Testis (tissue), 3 donors: ENCODE measurements around the gene PAX8. TPM values are rescaled to one million over a fixed set of nuclear protein-coding genes. Genes with fewer than 3 reads are reported as not detected.

ENCODE experiments used
- DNase-seq: peaks from one replicate; pipeline ENCODE4 v3.0.0-alpha.2; 2019
- H3K27ac ChIP-seq, 2 donors: fragments of 200-600 bp; sonication (generic); one replicate each; pipeline ENCODE4 v1.5.1; 2019
- H3K27me3 ChIP-seq: fragments of 200-600 bp; sonication (generic); one replicate; pipeline ENCODE4 v1.5.1; 2019
- H3K36me3 ChIP-seq: fragments of 200-600 bp; sonication (generic); one replicate; pipeline ENCODE4 v1.5.1; 2017; ENCODE audit warnings: low read depth; ENCODE audit errors: missing control alignments
- H3K4me1 ChIP-seq: fragments of 200-600 bp; sonication (generic); one replicate; pipeline ENCODE4 v1.5.1; 2019
- H3K4me3 ChIP-seq, 2 donors: fragments of 200-600 bp; sonication (generic); one replicate each; pipeline ENCODE4 v1.5.1; 2017 to 2019
- H3K9me3 ChIP-seq: fragments of 200-600 bp; sonication (generic); one replicate; pipeline ENCODE4 v1.5.1; 2017
- POLR2A ChIP-seq: fragments of 450-650 bp; IDR thresholded peaks from one replicate; pipeline ENCODE4 v1.6.1; 2017; ENCODE audit warnings: antibody characterized with exemption, mild to moderate bottlenecking, moderate library complexity
- WGBS, 2 donors: methylation state at CpG; one replicate each; pipeline ENCODE4 v1.1.5; 2018; 5-methylcytosine and 5-hydroxymethylcytosine counted together
- intact Hi-C: fragments of 100-400 bp; cut with DNase I; formaldehyde crosslinking; loops from one replicate; pipeline ENCODE4 v1.15.1; 2023; ENCODE audit warnings: low total_unique reads
- polyA plus RNA-seq: library from polyadenylated mRNA; stranded (reverse); fragments of 350-450 nt; fragmentation: Illumina TruSeq; extraction: RNeasy Lipid Tissue Mini Kit (QIAGEN cat#74804); gene quantifications from one replicate; pipeline ENCODE4 v1.2.3, GENCODE V29; 2014; ENCODE audit warnings: low read depth, low replicate concordance; ENCODE audit not compliant: insufficient read depth
- total RNA-seq, 2 donors: library from RNA; depleted of rRNA; stranded (reverse); fragments of >200 nt; gene quantifications; one replicate each; pipeline ENCODE4 v1.2.3, GENCODE V29; 2016
- TF ChIP-seq, protein P1 (sequence below), 3 experiments: fragments of 450-650 bp in 2 of 3; fragments of 200-600 bp in 1 of 3; sonication (generic) in 1 of 3; IDR thresholded peaks; one replicate each; pipeline ENCODE4 v1.5.1; 2016 to 2019; ENCODE audit warnings: antibody characterized with exemption in 3 of 3, mild to moderate bottlenecking in 2 of 3, moderate library complexity in 1 of 3

The PAX8 gene
- total and polyA plus RNA-seq, 3 donors from 2014 or later = 4.7 to 22.3 (median 5.4) TPM

DNA sequence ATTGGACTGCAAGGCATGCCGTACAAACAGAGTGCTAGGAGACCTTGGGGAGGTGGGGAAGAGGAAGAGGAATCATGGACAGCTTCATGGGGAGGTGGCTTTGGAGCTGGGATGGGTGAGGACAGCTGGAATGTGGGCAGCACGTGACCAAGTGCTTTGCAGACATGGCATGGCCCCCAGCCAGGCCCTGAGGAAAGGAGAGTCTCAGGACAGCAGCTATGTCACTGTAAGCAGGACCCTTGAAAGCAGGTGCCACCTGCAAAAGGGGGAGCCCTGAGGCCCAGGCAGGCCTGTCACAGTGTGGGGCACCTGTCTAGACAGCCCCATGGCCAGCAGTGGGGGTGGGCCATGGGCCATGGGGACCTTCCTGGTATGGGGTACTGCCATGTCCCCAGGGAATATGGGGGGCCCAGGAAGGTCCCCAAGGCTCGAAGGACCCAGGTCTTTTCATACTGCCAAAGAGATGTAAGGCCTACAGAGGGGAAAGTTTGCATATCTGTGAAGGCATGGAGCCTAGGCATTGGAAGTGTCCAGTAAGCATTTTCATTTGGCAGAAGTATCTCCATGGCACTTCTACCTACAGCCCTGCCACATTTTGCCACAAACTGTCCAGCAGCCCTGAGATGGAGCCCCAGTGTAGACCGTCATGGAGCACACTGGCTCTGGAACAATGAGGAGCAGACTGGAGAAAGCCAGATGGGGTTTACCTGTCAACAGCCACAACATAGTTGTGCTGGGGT is 9.9 kb downstream of the PAX8 start:
- no peaks in the 10 kb centered on the region for H3K4me1 ChIP-seq
- no peaks in the 10 kb centered on the region for H3K27me3 ChIP-seq
- WGBS, 2 donors = 91 to 94% methylated on average over 4 of the region's 4 CpGs
- no peak overlapping the region for H3K4me3 ChIP-seq
- no peak for DNase-seq
- H3K9me3 ChIP-seq = no peaks in the 10 kb centered on the region
- TF ChIP-seq, protein P1, sequence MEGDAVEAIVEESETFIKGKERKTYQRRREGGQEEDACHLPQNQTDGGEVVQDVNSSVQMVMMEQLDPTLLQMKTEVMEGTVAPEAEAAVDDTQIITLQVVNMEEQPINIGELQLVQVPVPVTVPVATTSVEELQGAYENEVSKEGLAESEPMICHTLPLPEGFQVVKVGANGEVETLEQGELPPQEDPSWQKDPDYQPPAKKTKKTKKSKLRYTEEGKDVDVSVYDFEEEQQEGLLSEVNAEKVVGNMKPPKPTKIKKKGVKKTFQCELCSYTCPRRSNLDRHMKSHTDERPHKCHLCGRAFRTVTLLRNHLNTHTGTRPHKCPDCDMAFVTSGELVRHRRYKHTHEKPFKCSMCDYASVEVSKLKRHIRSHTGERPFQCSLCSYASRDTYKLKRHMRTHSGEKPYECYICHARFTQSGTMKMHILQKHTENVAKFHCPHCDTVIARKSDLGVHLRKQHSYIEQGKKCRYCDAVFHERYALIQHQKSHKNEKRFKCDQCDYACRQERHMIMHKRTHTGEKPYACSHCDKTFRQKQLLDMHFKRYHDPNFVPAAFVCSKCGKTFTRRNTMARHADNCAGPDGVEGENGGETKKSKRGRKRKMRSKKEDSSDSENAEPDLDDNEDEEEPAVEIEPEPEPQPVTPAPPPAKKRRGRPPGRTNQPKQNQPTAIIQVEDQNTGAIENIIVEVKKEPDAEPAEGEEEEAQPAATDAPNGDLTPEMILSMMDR (IDR thresholded peaks at IDR 0.05) = no peak
- no peak for TF ChIP-seq POLR2A
- no peaks in the 10 kb centered on the region for H3K36me3 ChIP-seq
- no peak overlapping the region for H3K27ac ChIP-seq
- intact Hi-C loops = no loop called here

DNA sequence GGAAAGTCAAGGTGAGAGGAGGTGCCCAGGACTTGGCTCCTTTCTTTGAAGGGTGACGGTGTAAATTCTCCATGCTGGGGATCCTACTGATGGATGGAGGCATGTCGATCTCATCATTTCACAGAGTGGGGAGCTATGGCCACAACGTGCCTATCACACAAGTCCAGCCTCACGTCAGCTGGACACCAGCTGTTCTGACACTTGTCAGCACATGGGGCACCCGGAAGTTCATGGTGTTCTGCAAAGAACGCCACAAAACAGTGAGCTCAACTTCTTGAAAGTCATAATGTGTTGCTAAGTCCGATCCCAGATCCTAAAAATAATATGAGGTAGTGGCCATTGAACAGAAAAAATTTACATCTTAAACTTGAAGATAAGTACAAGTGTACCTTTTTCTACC is 12.3 kb downstream of the PAX8 start:
- Histone ChIP-seq H3K36me3 (no peaks in the 10 kb centered on the region), H3K27me3 (no peaks in the 10 kb centered on the region), H3K4me3 (no peak overlapping the region), H3K9me3 (no peaks in the 10 kb centered on the region), H3K27ac (no peak overlapping the region), H3K4me1 (no peaks in the 10 kb centered on the region)
- intact Hi-C loops = no loop called here
- 69 to 80% methylated on average over 7 of the region's 7 CpGs for WGBS, 2 donors
- DNase-seq = no peak
- TF ChIP-seq POLR2A = no peak
- TF ChIP-seq, protein P1 (IDR thresholded peaks at IDR 0.05) = no peak

DNA sequence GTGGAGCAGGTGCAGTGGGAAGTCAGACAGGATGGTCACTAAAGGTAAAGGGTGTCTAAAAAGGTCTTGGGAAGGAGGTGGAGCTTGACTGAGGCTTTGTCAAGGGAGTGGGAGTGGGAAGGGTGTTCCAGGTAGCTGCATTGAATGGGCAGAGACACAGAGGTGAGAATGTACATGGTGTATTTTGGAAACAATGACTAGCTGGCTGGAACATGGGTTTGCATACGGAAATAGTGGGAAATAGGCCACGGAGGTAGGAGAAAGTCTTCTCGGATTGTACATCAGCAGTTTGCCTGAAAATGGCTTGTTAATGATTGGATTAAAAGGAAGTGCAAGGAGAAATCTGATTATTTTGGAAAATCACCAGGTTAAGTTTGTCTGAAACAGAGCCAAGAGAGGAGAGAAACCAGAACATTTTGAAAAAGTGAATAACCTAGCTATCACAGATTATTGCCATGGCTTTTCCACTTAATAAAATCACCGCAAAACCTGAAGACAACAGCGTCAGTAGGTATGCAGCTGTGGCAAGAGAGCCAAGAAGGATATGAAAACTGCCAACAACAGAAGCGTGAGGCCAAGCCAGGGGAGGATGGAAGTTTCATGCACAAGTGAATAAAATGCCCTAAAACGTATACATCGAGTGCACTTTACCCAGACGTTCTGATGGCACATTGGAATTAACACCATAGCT is 13.9 kb downstream of the PAX8 start:
- Histone ChIP-seq H3K4me3 (no peak overlapping the region), H3K4me1 (no peaks in the 10 kb centered on the region), H3K9me3 (no peaks in the 10 kb centered on the region), H3K36me3 (no peaks in the 10 kb centered on the region), H3K27me3 (no peaks in the 10 kb centered on the region), H3K27ac (no peak overlapping the region)
- intact Hi-C loops = no loop called here
- WGBS, 2 donors = 69 to 73% methylated on average over 9 of the region's 9 CpGs
- no peak for DNase-seq
- no peak for TF ChIP-seq POLR2A
- TF ChIP-seq, protein P1 (IDR thresholded peaks at IDR 0.05) = no peak

DNA sequence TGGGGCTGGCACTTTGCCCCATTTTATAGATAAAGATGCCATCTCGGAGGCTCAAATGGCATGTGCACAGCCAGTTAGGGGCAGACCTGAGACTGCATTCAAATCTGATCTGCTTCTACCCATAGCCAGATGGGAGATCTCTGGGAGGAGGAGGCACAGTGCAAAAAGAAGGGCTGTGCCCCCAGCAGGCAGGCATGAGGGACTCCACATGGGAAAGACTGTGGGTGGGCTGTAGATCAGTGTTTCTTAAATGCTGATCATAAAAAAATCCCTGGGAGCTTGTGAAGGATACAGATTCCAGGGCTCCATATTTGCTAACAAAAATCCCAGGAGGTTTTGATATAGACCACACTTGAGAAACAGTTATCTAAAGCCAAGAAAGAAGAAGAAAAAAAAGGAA is 15.2 kb downstream of the PAX8 start:
- 61 to 80% methylated on average over 1 of the region's 1 CpG for whole genome bisulfite sequencing, 2 donors
- no peaks in the 10 kb centered on the region for H3K27me3 ChIP-seq
- H3K36me3 ChIP-seq = no peaks in the 10 kb centered on the region
- no peaks in the 10 kb centered on the region for H3K9me3 ChIP-seq
- intact Hi-C loops = no loop called here
- DNase-seq = no peak
- no peaks in the 10 kb centered on the region for H3K4me1 ChIP-seq
- H3K4me3 ChIP-seq = no peak overlapping the region
- TF ChIP-seq, protein P1 (IDR thresholded peaks at IDR 0.05) = no peak
- no peak for TF ChIP-seq POLR2A
- no peak overlapping the region for H3K27ac ChIP-seq
